Measurements from ENCODE around the gene PNMT.
A peak's percentile ranks its signal among the peaks of the same experiment; 100 is the strongest.

The PNMT gene

GRCh38 chr17:39660011-39660360, 8.3 kb upstream of the PNMT start:
- Histone ChIP-seq H3K9ac (ENCODE audit: low read depth, low read length) (no peak overlapping the region), H3K9me3 (ENCODE audit: insufficient read depth, low read depth, low read length) (no peaks in the 10 kb centered on the region), H3K36me3 (ENCODE audit: insufficient read depth, low read depth, low read length) (peaks cover 30% of the 10 kb centered on the region; the same call in 1 of the 2 replicates), H3K27ac (ENCODE audit: low read length) (no peak overlapping the region), H3K4me1 (ENCODE audit: insufficient read depth, low read length) (peaks cover 7% of the 10 kb centered on the region), H3K4me3 (ENCODE audit: low read length) (no peak overlapping the region), H3K27me3 (ENCODE audit: insufficient read depth, low read length) (no peaks in the 10 kb centered on the region)

- peaks cover 3% of the 10 kb centered on the region; the same call in 1 of the 2 replicates for H3K27me3 ChIP-seq (ENCODE audit: insufficient read depth, low read length)
- no peak overlapping the region for H3K9ac ChIP-seq (ENCODE audit: low read depth, low read length)
These were observed 7.6 kb upstream of the PNMT start for GRCh38 chr17:39660397-39661385.

GRCh38 chr17:39661744-39662541, 6.3 kb upstream of the PNMT start:
- Histone ChIP-seq H3K9me3 (ENCODE audit: insufficient read depth, low read depth, low read length) (no peaks in the 10 kb centered on the region), H3K4me1 (ENCODE audit: insufficient read depth, low read length) (peaks cover 16% of the 10 kb centered on the region), H3K4me3 (ENCODE audit: low read length) (no peak overlapping the region), H3K27ac (ENCODE audit: low read length) (no peak overlapping the region), H3K36me3 (ENCODE audit: insufficient read depth, low read depth, low read length) (peaks cover 26% of the 10 kb centered on the region; the same call in 1 of the 2 replicates), H3K9ac (ENCODE audit: low read depth, low read length) (no peak overlapping the region), H3K27me3 (ENCODE audit: insufficient read depth, low read length) (peaks cover 15% of the 10 kb centered on the region)

More at GRCh38 chr17:39660397-39661385, 7.6 kb upstream of the PNMT start:
- Histone ChIP-seq H3K27ac (ENCODE audit: low read length) (no peak overlapping the region), H3K4me1 (ENCODE audit: insufficient read depth, low read length) (peaks cover 11% of the 10 kb centered on the region), H3K36me3 (ENCODE audit: insufficient read depth, low read depth, low read length) (peaks cover 26% of the 10 kb centered on the region; the same call in 1 of the 2 replicates), H3K9me3 (ENCODE audit: insufficient read depth, low read depth, low read length) (no peaks in the 10 kb centered on the region), H3K4me3 (ENCODE audit: low read length) (no peak overlapping the region)

GRCh38 chr17:39662551-39663339, 5.5 kb upstream of the PNMT start:
- no peak overlapping the region for H3K27ac ChIP-seq (ENCODE audit: low read length)
- H3K9ac ChIP-seq (ENCODE audit: low read depth, low read length), result no peak overlapping the region
- peaks cover 16% of the 10 kb centered on the region for H3K4me1 ChIP-seq (ENCODE audit: insufficient read depth, low read length)
- no peak overlapping the region for H3K4me3 ChIP-seq (ENCODE audit: low read length)
- H3K9me3 ChIP-seq (ENCODE audit: insufficient read depth, low read depth, low read length), result no peaks in the 10 kb centered on the region
- peaks cover 23% of the 10 kb centered on the region for H3K27me3 ChIP-seq (ENCODE audit: insufficient read depth, low read length)
- H3K36me3 ChIP-seq (ENCODE audit: insufficient read depth, low read depth, low read length), result peaks cover 26% of the 10 kb centered on the region; the same call in 1 of the 2 replicates

GRCh38 chr17:39663340-39663687, 4.9 kb upstream of the PNMT start:
- no peak overlapping the region for H3K27ac ChIP-seq (ENCODE audit: low read length)
- peaks cover 16% of the 10 kb centered on the region for H3K4me1 ChIP-seq (ENCODE audit: insufficient read depth, low read length)
- no peak overlapping the region for H3K4me3 ChIP-seq (ENCODE audit: low read length)
- H3K9me3 ChIP-seq (ENCODE audit: insufficient read depth, low read depth, low read length), result no peaks in the 10 kb centered on the region
- no peak overlapping the region for H3K9ac ChIP-seq (ENCODE audit: low read depth, low read length)
- peaks cover 23% of the 10 kb centered on the region; the same call in 1 of the 2 replicates for H3K36me3 ChIP-seq (ENCODE audit: insufficient read depth, low read depth, low read length)
- peaks cover 29% of the 10 kb centered on the region for H3K27me3 ChIP-seq (ENCODE audit: insufficient read depth, low read length)

- no peak overlapping the region for H3K27ac ChIP-seq (ENCODE audit: low read length)
- peak overlapping the region; percentile 52; the same call in 1 of the 2 replicates for H3K4me3 ChIP-seq (ENCODE audit: low read length)
- H3K9ac ChIP-seq (ENCODE audit: low read depth, low read length), result peak overlapping the region; percentile 2; the same call in 1 of the 2 replicates
- H3K27me3 ChIP-seq (ENCODE audit: insufficient read depth, low read length), result peaks cover 35% of the 10 kb centered on the region
- peaks cover 19% of the 10 kb centered on the region for H3K4me1 ChIP-seq (ENCODE audit: insufficient read depth, low read length)
- peaks cover 17% of the 10 kb centered on the region; the same call in 1 of the 2 replicates for H3K36me3 ChIP-seq (ENCODE audit: insufficient read depth, low read depth, low read length)
- no peaks in the 10 kb centered on the region for H3K9me3 ChIP-seq (ENCODE audit: insufficient read depth, low read depth, low read length)
These were observed 4.3 kb upstream of the PNMT start for GRCh38 chr17:39663688-39664580.

- Histone ChIP-seq H3K9me3 (ENCODE audit: insufficient read depth, low read depth, low read length) (no peaks in the 10 kb centered on the region), H3K4me1 (ENCODE audit: insufficient read depth, low read length) (peaks cover 19% of the 10 kb centered on the region), H3K27me3 (ENCODE audit: insufficient read depth, low read length) (peaks cover 44% of the 10 kb centered on the region), H3K4me3 (ENCODE audit: low read length) (no peak within 1 kb of the TSS; the same call in 1 of the 2 replicates), H3K27ac (ENCODE audit: low read length) (no peak within 1 kb of the TSS), H3K9ac (ENCODE audit: low read depth, low read length) (peak within 1 kb of the TSS; percentile 2; the same call in 1 of the 2 replicates), H3K36me3 (ENCODE audit: insufficient read depth, low read depth, low read length) (peaks cover 15% of the 10 kb centered on the region; the same call in 1 of the 2 replicates)
These were observed 3.4 kb upstream of the PNMT start, which contains the start of gene TCAP for GRCh38 chr17:39664581-39665561. Gene TCAP (plus strand): TSS chr17:39665349. CDS start chr17:39665360, 11 bp downstream.

GRCh38 chr17:39665642-39666224, 2.5 kb upstream of the PNMT start:
- H3K36me3 ChIP-seq (ENCODE audit: insufficient read depth, low read depth, low read length), result 0 out of 2 replicates have a peak, but pooled peaks cover 7% of the 10 kb centered on the region
- H3K9ac ChIP-seq (ENCODE audit: low read depth, low read length), result no peak overlapping the region
- H3K27ac ChIP-seq (ENCODE audit: low read length), result no peak overlapping the region
- peaks cover 19% of the 10 kb centered on the region for H3K4me1 ChIP-seq (ENCODE audit: insufficient read depth, low read length)
- H3K9me3 ChIP-seq (ENCODE audit: insufficient read depth, low read depth, low read length), result no peaks in the 10 kb centered on the region
- H3K4me3 ChIP-seq (ENCODE audit: low read length), result no peak overlapping the region
- peaks cover 52% of the 10 kb centered on the region for H3K27me3 ChIP-seq (ENCODE audit: insufficient read depth, low read length)

- H3K4me3 ChIP-seq (ENCODE audit: low read length), result no peak overlapping the region
- peaks cover 56% of the 10 kb centered on the region for H3K27me3 ChIP-seq (ENCODE audit: insufficient read depth, low read length)
- H3K9ac ChIP-seq (ENCODE audit: low read depth, low read length), result no peak overlapping the region
- 0 out of 2 replicates have a peak, but pooled peaks cover 2% of the 10 kb centered on the region for H3K36me3 ChIP-seq (ENCODE audit: insufficient read depth, low read depth, low read length)
- H3K4me1 ChIP-seq (ENCODE audit: insufficient read depth, low read length), result peaks cover 19% of the 10 kb centered on the region
- H3K27ac ChIP-seq (ENCODE audit: low read length), result no peak overlapping the region
- no peaks in the 10 kb centered on the region for H3K9me3 ChIP-seq (ENCODE audit: insufficient read depth, low read depth, low read length)
These were observed 2.0 kb upstream of the PNMT start for GRCh38 chr17:39666231-39666600.

Measured in iPS-20b (cell line).